GM18498 (cell line): Measurements from ENCODE around the gene FGD5.

Experiments
- ATAC-seq: cut with Tn5 transposase; IDR thresholded peaks from one replicate; pipeline ENCODE4 v1.9.1; 2021; ENCODE audit warnings: mild to moderate bottlenecking, moderate library complexity; ENCODE audit not compliant: unreplicated experiment

The FGD5 gene

DNA sequence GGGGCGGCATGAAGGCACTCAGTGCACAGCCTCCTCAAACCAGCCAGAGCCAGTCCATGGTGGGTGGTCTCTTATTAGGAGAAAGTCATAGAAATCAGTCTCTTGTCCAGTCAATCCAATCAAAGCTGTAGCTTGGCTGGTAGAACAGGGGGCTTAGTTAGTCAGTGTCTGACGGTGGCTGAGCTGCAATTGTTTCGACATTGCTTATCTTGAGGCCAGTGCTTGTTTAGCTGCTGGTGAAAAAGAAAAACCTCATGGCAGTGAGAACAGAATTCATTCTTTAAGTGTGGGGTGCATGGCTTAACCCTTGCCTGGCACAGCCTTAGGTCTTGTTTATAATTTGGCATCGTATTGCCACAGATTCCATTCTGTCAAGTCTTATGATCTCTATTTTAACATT lies 53.9 kb downstream of the FGD5 start:
- ATAC-seq: no peak

DNA sequence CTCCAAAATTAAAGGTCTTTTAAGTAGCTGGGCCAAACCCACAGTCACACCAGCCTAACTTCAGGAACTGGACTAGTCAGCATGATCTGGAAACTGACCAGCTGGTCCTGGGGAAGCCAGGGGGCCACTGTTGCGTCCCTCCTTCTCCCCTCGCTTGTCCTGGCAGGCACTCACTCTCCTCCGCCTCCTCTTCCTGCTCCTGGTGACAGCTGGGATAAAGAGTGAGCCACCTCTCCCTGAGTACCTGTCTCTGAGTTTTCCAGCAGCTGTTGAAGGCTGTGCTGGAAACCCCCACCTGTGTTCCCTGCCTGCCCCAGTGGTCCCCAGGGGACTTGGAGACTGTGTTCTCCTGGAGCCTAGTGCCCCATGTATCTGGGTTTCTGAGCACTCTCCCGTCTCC lies 56.0 kb downstream of the FGD5 start:
- ATAC-seq: no peak

DNA sequence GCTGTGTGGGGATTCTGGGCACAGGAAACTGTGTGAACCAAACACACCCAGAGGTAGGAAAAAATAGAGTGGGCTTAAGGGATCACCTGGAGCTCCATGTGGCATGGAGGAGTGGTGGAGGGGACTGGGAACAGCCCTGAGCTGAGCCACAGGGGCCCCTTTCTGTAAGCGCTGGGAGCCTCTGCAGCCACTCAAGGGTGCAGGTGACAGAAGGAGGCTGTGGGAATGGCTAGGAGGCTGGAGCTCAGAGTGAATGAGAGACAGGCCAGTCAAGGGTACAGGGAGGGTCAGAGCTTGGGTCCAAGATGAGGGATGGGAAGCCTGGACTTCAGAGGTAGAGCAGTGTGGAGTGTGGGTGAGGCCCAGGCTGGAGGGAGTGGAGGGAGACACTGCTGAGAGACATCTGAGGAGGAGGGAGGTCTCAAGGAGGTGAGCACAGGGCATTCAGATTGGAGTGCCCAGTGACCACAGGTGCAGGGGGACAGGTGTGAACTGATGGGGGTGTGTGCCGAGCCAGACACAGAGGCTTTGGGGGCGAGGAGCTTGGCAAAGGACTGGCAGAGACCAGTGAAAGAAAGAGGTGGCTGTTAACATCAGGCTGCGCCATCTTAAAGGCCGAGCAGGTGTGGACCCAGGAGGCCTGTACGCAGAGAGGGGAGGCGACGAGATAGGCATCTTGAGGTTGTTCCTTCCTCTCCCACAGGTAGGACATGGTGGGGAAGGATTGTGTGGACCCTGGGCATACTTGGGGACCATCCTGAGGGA lies 56.8 kb downstream of the FGD5 start:
- no peak for ATAC-seq

DNA sequence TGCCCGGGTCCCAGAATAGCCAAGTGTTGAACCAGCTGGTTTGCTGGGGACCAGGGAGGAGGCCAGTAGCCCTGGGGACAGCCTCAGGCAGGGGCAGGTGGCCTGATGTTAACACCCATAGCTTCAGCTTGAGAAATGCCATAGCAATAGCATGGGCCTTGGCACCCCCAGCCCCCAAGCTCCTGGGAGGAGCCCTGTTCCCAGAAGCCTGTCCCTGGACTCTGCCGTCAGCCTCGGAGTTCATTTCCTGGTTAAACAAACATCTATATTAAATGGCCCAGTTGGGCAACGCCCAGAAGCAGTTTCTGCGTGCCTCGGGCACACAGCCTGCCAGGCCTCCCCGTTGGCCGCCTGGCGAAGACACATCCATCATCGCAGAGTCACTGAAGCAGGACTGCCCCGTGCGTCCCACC lies 58.2 kb downstream of the FGD5 start:
- ATAC-seq: no peak

DNA sequence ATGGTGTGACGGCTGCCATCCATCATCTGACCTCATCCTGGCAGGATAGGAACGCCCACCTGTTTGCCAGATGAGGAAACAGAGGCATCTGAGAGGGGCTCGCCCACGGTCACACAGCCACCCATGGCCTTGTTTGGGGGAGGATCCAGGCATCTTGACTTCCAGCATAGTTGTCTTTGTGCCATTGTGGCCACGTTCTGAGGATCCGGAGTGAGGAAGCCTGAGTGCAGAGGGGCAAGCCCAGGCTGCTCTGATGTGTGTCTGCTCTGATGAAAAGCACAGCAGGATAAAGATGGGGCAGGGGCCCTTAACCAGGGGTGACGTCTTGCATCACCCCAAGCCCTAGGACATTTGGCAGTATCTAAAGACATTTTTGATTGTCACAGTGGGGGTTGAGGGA lies 58.7 kb downstream of the FGD5 start:
- ATAC-seq: no peak

DNA sequence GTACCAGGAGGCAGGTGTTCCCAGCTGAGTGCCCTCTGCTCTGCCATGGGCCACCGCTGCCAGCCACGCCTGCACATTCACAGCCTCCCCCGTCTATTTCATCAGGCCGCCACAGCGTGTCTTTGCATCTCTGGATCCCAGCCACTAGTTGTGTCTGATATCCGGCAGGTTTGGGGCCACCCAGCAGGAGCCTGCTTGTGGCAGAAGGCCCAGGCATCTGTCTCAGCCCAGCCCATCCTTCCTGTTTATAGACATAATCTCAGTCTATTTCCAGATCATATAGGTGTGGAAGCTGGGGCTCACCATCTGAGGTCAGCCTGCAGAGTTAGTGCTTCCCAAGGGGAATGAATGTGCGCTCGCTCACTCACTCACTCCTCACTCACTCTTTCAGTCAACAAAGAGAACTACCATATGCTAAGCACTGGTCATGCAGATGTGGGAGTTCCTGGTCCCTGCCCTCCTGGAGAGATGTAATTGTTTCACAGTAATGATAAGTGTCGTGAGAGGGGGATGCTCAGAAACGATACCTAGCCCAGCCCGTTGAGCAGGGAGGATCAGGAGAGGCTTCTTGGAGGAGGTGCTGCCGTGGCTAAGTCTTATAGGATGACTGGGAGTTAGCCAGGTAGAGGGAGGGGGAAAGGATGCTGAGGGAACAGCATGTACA lies 60.6 kb downstream of the FGD5 start:
- no peak for ATAC-seq

DNA sequence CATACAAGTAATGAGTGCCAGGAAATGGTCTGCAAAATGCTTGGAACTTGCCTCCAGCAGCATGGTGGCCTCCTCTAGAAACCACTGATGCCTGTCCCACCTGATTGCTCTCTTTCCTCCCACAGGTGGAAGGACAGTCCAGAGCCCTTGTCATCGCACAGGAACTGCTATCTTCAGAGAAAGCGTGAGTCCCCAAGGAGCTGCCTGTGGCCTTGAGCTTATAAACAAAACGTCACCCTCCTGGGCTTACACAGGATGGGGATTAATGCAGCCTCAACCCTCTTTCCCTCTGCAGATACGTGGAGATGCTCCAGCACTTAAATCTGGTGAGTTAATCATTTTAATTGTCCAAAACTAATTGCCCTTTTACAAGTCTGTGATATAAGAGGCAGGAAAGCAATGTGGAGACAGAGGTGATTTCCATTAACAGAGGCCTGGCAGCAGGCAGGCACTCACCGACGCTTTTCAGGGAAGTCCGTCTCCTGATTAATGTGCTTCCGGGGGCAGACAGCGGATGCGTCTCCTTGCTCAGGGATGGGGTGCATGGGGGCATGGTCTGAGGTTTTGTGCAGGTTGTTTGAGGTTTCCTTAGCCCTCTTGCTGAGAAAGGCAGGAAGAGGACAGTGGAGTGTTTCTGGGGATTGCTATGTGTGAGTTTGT lies 61.8 kb downstream of the FGD5 start:
- no peak for ATAC-seq

DNA sequence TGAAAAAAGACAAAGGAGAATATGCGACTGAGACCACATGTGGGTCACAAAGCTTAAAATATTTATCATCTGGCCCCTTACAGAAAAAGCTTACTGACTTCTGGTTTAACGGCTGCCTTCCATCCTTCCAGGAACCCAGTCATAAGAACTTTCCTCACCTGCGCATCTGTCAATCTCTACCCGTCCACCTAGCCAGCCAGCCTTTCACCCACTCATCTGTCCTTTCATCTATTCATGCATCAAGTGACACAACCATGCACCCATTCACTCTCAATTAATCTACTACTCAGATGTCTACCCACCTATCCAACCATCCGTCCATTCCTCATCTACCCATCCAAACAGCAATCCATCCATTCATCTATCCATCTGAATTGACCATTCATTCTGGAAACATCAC lies 64.5 kb downstream of the FGD5 start:
- ATAC-seq: no peak

DNA sequence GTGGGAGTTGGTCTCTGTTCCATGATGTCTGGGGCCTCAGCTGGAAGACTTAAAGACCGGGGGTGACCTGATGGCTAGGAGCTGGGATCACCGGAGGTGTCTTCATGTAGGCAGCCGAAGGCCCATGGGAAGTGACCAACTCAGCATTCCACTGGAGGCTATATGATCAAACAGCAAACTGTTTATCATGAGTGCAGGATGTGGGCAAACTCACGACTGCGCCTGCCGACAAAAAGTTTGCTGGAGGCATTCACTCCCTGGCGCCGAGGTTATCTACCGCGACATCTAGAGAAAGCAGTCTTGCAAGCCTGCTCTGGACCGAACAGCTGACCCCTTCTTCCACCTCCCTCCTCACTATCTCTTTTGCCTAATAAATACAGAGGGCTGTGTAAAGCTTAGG lies 65.9 kb downstream of the FGD5 start:
- ATAC-seq: no peak

DNA sequence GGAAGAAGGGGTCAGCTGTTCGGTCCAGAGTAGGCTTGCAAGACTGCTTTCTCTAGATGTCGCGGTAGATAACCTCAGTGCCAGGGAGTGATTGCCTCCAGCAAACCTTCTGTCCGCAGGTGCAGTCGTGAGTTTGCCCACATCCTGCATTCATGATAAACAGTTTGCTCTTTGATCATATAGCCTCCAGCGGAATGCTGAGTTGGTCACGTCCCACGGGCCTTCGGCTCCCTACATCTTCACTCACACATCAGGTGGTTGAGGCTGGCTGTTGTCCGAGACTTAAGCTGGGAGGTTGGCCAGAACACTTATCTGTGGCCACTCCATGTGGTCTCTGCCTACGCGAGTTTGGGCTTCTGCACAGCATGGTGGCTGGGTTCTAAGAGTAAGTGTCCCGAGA lies 66.5 kb downstream of the FGD5 start:
- ATAC-seq: no peak

DNA sequence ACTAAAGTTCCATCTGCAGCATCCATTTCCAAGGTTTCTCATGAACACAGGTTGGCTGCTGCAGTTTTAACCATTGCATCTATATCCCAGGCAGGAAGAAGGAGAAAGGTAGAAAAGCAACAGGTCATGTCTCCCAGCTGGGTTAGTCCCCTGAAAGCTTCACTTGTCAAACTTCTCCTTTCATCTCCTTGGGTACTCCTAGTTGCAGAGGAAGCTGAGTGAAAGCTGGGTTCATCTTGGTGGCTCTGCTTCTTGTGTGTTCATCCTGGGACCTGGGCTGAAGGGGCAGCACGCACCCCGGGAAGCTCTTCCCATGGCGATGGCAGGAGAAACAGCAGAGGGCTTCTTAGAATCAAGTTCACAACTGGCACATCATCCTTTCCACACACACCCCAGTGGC lies 67.3 kb downstream of the FGD5 start:
- ATAC-seq: no peak

DNA sequence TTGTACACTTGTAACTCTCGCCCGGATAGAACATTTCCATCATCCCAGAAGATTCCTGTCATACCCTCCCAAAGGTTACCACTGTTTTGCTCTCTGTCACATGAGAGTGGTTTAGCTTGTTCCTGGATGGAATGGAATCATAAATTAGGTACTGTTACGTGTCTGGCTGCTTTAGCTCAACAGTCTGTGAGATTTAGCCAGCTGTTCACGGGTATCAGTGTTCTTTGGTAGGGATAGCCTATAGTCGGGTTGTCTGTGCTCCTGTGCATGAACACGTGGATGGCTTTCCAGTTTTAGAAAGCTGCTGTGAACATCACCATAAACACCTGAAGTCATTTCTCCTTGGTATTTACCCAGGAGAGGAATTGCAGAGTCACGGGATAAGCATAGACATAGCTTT lies 70.4 kb downstream of the FGD5 start:
- ATAC-seq: no peak

DNA sequence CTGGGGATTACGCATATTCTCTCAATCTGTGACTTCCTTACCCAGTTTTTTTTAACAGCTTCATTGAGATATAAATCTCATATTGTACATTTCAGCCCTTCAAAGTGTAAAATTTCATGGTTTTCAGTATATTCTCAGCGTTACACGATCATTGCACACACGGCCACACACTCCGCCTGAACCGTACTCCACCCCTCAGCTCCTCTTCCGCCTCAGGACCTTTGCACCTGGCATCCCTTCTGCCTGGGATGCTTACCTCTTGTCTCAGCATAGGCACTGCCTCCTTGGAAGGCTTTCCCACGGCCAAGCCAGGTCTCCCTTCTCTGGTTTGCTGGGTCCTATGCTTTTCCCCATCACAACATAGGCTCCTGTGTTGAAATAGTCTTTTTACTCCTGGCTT lies 71.2 kb downstream of the FGD5 start:
- ATAC-seq: no peak

DNA sequence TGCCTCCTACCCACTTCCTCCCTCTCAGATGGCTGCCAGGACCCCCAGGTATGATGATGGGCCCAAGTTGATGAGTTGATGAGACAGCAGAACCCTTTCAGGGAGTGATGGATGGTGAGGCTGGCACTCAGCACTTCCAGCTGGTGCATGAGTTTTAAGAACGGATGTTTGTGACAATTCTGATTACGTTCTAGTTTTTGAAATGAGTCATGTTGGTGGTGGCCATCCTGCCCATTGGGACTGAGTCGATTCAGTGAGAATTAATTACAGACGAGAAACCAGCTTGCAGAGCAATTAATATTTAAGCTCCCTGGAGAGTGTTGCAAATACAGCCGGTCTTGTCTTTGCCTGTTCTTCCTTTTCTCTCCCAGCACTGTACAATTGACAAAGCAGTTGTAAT lies 71.7 kb downstream of the FGD5 start:
- peak; percentile 59 for ATAC-seq

DNA sequence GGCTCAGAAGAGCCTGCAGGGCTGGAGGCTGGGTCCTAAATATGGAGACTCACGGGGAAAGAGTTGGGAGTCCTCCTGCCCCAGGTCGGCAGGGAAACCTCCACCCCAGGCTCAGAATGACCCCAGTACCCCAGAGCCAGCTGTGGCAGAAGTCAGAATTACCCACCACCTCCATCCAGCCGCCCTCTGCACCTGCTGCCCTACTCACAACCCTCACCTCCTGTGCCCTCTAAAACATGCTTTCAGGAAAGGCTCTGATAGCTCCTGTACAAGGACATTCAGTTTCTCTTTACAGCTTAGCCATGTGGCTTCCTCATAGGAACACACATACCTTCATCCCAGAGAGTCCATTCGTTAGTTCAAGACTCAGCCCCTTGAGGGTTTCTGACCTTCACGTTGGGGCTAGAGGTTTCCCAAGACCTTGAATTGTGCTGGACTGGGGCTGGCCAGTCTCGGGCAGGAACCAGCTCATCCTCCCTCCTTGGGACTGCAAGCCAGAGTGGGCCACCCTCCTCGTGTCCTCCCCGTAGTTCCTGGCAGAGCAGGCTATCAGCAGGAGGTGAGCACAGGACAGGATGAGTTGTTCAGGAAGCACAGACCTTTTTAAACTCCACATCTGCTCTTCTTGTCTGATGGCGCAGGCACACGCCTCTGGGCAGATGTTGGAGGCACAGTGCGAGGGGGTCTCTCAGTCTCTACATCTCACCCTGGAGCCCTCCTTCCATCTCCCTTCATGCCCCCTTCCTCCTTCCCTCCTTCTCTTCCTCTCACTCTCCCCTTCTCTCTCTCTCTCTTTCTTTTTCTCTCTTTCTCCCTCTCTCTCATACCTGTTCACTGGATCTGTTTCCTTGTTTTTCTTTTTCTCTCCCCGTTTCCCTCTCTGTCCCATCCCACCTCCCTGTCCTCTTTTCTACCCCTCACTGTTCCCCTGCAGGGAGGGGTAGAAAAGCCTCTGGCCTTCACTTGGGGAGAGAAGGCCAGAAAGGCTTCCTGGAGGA lies 72.7 kb downstream of the FGD5 start:
- no peak for ATAC-seq

DNA sequence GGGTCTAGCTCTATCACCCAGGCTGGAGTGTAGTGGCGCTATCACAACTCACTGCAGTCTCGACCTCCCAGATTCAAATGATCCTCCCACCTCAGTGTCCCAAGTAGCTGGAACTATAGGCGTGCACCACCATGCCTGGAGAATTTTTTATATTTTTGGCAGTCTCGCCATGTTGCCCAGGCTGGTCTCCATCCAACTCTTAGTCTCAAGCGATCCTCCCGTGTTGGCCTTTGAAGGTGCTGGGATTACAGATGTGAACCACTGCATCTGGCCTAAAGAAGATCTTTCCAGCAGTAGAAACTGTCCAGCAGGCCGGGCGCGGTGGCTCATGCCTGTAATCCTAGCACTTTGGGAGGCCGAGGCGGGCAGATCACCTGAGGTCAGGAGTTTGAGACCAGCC lies 73.5 kb downstream of the FGD5 start:
- ATAC-seq: no peak

DNA sequence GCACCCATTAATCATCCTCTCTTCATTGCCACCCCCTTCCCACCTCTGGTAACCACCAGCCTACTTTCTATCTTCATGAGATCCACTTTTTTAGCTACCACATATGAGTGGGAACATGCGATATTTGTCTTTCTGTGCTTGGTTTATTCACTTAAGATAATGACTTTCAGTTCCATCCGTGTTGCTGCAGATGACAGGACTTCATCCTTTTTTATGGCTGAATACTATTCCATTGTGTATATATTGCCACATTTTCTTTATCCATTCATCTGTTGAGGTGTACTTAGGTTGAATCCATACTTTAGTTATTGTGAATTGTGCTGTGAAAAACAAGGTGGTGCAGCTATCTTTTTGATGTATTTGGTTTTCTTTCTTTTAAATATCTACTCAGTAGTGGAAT lies 75.3 kb downstream of the FGD5 start:
- no peak for ATAC-seq

DNA sequence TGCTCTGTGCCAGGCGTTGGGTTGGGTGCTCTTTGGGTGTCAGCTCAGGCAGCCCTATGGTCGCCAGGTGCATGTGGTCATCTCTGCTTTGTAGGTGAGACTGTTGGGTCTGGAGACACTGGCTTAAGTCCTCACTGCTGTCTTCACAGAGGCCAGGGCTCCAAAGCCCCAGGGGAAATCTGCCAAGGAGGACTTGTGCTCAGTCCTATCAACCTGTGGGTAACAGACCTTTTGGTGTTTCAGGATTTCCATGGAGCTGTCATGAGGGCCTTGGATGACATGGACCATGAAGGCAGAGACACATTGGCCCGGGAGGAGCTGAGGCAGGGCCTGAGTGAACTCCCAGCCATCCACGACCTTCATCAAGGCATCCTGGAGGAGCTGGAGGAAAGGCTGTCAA lies 78.5 kb downstream of the FGD5 start:
- no peak for ATAC-seq

DNA sequence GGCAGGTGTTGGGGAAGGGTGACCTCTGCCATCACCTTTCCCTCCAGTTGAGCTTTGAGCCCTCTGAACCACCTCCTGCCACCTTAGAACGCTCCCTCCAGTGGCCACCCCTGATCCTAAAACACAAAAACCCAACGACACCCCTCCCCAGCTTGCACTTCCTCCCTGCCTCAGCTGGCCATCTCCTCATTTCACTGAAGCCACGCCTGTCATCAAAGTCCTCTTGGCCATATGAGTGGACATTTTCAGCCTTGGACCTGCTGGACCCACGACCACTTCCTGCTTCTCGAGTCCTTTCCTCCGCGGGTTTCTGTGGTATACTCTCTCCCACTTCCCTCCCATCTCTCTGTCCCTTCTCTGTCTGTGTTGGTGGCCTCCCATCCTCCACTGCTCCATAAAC lies 80.2 kb downstream of the FGD5 start:
- no peak for ATAC-seq

DNA sequence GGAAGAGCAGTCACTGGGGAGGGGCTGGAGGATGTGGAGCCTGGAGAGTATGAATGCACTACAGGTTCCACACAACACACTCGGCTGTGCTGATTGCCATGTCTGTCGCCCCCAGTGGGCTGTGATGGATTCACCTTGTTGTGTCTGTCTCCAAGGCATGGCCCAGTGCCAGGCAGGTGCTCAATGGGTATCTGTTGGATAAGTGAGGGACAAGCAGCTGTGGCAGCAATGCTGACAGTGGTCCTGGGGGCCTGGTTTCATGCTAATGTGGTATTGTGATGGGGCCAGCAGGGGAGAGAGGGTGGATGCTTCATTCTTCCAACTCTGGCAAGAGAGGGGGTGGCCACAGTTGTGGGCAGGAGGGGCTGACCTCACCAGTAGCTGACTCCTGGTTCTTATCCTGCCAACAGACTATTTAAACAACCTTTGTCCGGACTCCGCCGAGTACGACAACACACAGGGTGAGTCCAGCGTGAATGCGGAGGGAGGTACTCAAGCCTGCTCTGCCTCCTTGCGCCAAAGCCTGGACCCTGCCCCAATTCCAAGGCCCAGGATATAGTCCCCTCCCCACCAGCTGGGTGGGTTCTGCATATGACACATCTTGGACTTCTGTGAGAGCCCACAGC lies 81.3 kb downstream of the FGD5 start:
- ATAC-seq: no peak
